ENCODE results near the gene IL36A.
A peak's percentile ranks its signal among the peaks of the same experiment; 100 is the strongest.

The IL36A gene, protein sequence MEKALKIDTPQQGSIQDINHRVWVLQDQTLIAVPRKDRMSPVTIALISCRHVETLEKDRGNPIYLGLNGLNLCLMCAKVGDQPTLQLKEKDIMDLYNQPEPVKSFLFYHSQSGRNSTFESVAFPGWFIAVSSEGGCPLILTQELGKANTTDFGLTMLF
- total RNA-seq = 0 to 0.08 (median 0) reads per million in 18 experiments

GRCh38 chr2:113005030-113005509 lies at the start of gene IL36A:
IL36A (plus strand) TSS chr2:113005459; CDS start chr2:113005872, 413 bp downstream.
- no peak for DNase-seq

DNA sequence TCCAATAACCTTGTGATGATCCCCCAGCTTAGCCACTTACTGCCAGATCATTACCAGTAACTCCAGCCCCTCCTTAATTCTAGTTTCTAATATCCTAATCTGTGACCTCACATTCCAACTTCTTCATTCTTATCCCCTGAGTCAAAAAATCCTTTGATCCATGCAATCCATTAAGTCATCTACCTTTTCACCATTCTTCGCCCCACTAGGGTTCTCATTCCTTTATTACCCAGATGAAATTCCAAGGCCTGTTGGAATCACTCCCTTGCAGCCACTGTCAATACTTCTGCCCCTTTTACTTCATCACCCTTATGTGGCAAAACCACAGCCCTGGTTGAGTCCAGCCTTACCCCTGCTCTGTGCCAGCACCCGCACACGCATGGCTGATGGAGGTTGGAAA lies 47.7 kb upstream of the IL36A start:
- DNase-seq = no peak

- DNase-seq = peak; percentile 60 to 70
Observed at GRCh38 chr2:112958428-112959108, 46.7 kb upstream of the IL36A start.

DNA sequence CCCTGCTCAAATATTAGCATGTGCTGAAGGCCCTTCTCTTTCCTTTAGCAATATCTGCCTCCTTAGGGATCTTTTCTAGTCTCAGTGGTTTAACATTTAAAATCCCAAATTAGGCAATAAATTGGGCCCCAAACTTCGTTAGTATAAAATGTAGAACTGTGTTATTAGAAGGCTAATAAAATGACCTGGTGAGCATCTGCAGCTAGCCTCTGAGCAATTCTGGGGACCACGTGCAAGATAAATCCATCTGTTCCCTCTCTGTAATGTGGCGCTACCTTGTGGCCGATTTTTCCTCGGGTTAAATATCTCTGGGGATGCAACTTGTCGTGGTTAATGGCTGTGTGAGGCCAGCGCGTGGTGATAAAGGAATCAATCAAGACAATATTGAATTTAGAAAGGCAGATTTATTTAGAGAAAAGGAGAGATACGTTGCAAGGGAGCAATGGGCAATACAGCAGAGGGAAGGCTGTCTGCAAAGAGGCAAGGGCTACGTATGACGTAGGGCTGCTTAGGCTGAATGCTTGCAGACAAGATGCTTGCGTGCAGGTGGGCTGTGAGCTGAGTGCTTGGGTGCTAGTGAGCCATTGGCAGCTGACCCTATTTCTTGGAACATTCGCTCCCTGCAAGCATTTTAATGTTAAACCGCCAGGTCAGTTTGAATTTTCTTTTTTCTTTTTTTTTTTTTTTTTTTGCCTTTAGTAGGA lies 46.0 kb upstream of the IL36A start:
- peak in 1 of 2 donors; percentile 12 for DNase-seq

DNA sequence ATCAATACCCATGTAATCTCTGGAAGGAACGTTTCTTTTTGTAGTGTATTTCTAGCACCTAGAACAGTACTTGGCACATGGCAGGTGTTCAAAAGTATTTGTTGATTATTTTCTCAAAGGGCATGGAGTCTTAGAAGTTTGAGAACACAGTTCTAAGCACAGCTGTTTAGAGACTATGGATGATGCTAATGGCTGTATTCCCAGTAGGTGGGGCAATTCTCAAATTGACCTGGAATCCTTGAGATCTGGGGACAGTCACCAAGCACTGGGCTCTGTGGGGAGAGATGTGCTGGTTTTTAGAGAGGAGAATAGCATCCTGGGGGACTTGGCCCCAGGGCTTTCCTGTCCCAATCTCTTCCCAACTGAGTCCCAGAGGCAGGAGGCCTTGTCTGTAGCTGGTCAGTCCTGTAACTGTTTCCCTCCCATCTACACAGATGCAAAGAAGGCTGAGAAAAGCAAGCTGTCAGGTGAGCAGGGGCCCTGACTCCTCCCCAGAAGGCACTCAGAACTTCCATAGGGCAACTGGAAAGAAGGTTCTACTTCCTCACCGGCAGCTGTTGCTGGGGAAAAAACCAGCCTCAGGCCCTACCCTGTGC lies 44.9 kb upstream of the IL36A start:
- DNase-seq = no peak

DNA sequence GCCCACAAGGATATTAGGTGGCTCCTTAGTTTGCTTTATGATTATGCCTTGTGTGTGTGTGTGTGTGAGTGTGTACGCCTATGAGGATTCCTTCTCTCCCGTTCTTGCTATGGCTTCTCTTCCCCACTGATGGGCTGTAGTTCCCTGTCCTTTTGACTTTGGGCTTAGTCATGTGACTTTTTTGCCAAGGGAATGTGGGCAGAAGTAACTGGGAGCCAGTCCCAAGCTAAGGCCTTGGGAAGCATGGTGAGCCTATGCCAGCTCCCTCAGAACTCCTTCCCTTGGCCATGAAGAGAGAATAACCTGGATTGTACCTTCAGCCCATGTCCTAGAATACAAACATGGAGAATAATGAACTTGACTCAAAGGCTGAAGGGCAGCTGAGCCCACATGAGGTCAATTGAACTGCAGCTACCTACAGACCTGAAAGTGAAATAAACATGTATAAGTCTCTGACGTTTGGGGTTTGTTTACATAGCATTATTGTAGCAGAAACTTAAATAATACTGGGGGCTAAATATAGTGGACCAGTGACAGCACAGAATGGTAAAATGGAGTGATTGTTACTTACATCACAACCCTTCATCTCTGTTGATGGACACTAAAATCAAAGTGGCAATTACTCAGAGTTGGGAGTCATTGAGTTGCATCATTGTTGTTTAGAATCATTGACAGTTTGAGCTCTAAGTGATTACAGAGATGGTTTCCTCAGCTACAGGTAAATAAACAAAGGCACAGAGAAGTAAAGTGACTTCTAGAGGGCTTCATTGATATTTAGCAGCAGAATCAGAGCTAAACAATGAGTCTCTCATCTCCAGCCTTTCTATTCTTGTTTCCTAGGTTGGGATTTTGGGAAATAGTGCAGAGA lies 42.7 kb upstream of the IL36A start:
- DNase-seq = no peak

GRCh38 chr2:112967023-112967422 lies 38.2 kb upstream of the IL36A start:
- DNase-seq = no peak

DNA sequence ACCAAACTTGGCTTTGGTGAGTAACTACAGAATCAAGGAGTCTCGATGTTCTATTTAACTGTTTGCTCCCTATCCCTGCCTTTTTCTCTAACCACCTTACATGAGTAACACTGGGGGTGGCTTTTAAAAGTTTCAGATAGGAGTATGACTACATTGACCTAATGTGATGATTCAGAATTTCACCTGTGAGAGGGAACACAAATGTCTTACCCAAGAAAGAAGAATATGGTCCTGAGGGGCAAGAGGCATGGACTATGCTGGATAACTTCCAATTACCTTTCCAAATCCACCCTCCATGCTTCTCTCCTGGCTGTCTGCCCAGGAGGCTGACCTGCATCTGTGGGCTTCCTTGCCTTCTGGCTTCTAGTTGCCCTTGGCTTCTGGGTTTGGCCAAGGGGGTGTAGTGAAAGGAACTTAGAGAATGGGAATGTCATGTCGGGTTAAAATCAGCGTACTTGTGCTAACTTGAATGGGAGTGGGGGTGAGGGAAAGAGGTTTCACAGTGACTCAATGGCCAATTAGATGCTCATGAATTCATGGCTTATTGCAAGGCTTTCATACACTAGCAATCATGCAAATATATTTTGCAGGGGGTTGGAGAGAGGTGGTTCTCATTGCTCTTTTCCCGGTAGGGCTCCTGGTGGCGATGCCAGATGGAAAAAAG lies 32.7 kb upstream of the IL36A start:
- DNase-seq = no peak

GRCh38 chr2:112973156-112973555 lies 32.1 kb upstream of the IL36A start:
- no peak for DNase-seq

GRCh38 chr2:112977559-112978056 lies 27.7 kb upstream of the IL36A start, which contains the start of gene IL36G:
IL36G (plus strand) TSS chr2:112978006; CDS start chr2:112978639, 633 bp downstream.
- DNase-seq = no peak

- no peak for DNase-seq
Observed at GRCh38 chr2:112979731-112980130, 25.5 kb upstream of the IL36A start.

DNA sequence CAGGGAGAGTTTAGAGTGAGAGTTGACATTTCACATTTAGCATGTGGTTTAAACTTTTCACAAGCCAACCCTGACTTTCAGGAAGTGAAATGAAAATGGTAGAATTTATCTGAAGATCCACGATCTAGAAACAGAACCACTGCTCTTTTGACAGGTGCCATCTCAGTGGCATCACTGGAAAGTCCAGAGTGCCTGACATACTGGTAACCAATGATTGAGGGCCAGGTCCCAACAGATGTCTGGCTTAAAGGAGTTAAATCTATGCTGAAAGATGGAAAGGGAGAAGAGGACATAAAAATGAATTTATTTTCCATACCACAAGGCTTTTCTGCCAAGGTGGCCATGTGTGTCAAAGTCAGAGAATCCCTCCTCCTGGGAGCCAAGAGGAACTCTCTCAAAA lies 24.7 kb upstream of the IL36A start:
- no peak for DNase-seq

GRCh38 chr2:112985090-112985489 lies 20.2 kb upstream of the IL36A start:
- DNase-seq = no peak

DNA sequence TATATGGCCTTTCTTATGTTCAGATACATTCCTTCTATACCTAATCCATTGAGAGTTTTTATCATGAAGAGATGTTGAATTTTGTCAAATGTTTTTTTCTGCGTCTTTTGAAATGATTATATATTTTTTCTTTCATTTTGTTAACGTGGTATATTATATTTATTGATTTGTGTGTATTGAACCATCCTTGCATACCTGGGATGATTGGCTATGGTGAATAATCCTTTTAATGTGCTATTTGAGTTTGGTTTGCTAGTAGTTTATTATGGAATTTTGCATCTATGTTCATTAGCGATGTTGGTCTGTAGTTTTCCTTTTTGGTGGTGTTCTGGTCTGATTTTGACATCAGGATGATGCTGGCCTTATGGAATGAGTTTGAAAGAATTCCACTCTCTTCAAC lies 15.6 kb upstream of the IL36A start:
- no peak for DNase-seq

DNA sequence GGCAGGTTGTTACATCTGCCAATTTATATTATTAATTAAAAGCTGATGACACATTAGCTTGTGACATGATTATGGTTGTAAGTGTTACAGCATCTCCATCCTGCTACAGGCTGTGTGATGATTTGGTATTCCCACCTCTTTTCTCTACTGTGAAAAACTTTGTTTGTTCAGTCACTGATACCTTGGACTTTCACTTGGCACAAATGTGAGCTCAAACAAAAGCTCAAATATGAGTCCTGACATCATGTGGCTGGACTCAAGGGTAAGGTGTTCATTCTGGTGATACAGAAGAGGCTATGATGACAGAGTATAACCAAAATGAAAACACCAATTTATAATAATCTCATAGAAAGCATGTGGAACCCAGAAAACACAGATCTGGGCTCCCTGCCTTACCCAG lies 11.4 kb upstream of the IL36A start:
- no peak for DNase-seq

GRCh38 chr2:112994648-112995047 lies 10.6 kb upstream of the IL36A start:
- DNase-seq = no peak

- no peak for DNase-seq
Observed at GRCh38 chr2:112995346-112995920, 9.8 kb upstream of the IL36A start.

GRCh38 chr2:112996635-112997034 lies 8.6 kb upstream of the IL36A start:
- DNase-seq = no peak

GRCh38 chr2:112997151-112997550 lies 8.1 kb upstream of the IL36A start:
- no peak for DNase-seq

DNA sequence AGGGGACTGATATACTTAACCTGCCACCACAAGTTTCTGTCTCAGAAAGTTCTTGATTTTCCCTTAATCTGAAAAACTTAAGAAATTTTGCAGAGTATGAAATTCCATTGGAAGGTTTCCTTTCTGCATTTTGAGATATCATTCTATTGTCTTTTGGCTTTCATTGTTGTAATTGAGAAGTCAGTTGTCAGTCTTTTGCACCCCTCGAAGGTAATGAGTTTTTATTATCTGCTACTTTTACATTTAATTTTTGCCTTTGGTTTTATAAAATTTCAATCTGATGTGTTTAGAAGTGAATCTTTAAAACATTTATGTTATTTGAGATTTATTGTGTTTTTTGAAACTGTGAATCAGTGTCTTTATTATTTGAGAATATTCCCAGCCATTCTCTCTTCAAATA lies 4.8 kb upstream of the IL36A start:
- DNase-seq = no peak

GRCh38 chr2:113002677-113003076 lies 2.6 kb upstream of the IL36A start:
- DNase-seq = no peak

Measured in inflammatory macrophage (primary cell).